ENCODE data around the gene PTGFR. TPM values are rescaled to one million over a fixed set of nuclear protein-coding genes. Genes with fewer than 3 reads are reported as not detected.

PTGFR gene, protein sequence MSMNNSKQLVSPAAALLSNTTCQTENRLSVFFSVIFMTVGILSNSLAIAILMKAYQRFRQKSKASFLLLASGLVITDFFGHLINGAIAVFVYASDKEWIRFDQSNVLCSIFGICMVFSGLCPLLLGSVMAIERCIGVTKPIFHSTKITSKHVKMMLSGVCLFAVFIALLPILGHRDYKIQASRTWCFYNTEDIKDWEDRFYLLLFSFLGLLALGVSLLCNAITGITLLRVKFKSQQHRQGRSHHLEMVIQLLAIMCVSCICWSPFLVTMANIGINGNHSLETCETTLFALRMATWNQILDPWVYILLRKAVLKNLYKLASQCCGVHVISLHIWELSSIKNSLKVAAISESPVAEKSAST
- total RNA-seq (not detected in 2 replicates), polyA plus RNA-seq (not detected in 2 replicates), polyA minus RNA-seq (not detected in 2 replicates)
- 0.68 TPM for total RNA-seq (2013)

DNA sequence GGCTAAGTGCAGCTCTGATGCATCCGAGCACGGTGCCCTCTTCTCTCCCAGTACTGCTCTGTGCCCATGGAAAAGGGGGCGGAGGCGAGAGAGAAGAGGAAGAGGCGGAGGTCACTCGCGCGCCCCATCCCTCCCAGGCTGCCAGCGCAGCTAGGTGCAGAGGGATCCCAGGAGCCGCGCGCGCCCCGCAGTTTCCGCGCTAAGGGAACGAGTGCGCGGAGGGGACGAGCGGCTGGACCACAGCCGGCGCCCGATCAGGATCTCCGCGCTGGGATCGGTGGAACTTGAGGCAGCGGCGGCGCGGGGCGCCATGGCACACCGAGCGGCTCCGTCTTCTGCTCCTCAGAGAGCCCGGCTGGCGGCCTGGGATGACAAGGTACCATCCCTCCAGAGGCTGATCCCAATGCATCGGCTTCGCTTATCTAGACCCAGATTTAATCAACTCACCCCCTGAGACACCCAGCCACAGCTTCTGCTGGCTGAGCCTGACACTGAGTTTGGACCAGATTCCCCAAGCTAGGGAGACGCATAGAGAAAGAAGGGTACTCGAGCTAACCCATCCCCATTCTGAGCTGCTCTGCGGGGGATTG, at the start of gene PTGFR:
TSS of gene PTGFR (plus strand) at position 114 of the 590 bp plus-strand sequence. CDS start 1,770 bp downstream, outside the sequence.
- Mint-ChIP-seq H3K4me3 (no peak within 1 kb of the TSS), H3K27ac (no peak within 1 kb of the TSS), H3K27me3 (peaks cover 14% of the 10 kb centered on the region), H3K9me3 (ENCODE audit: insufficient read depth) (peaks cover 7% of the 10 kb centered on the region), H3K4me1 (no peaks in the 10 kb centered on the region)
- Histone ChIP-seq H3K4me2 (replicated peaks; ENCODE audit: low read depth, low read length, poor library complexity, severe bottlenecking) (no peak within 1 kb of the TSS), H3K4me3 (ENCODE audit: control extremely low read depth in 1 of 5, extremely low read depth in 1 of 5, insufficient read depth in 1 of 5, low read depth in 2 of 5, low read length in 4 of 5) (no peak within 1 kb of the TSS), H3K36me3 (replicated peaks in 1 of 2; ENCODE audit: control extremely low read depth in 1 of 2, control insufficient read depth in 1 of 2, extremely low read depth in 1 of 2, insufficient read depth in 2 of 2, low read length in 1 of 2) (no peaks in the 10 kb centered on the region), H3K9me3 (ENCODE audit: control extremely low read depth in 1 of 3, control insufficient read depth in 2 of 3, insufficient read depth in 1 of 3, low read length in 2 of 3) (peaks cover 0 to 9% (median 0%) of the 10 kb centered on the region in 3 donors), H3K9ac (ENCODE audit: low read length) (no peak within 1 kb of the TSS), H3K27me3 (replicated peaks in 1 of 4; ENCODE audit: control extremely low read depth in 1 of 4, control insufficient read depth in 3 of 4, insufficient read depth in 4 of 4, low read length in 3 of 4) (peaks cover 0 to 7% (median 6%) of the 10 kb centered on the region in 4 experiments), H2AFZ (ENCODE audit: insufficient read depth, low read depth, low read length, poor library complexity, severe bottlenecking) (no peak within 1 kb of the TSS), H4K20me1 (ENCODE audit: control insufficient read depth, insufficient read depth, low read length, poor library complexity, severe bottlenecking) (no peaks in the 10 kb centered on the region), H3K79me2 (ENCODE audit: control insufficient read depth, insufficient read depth, low read length) (no peaks in the 10 kb centered on the region), H3K4me1 (ENCODE audit: control insufficient read depth in 2 of 2, insufficient read depth in 2 of 2, low read length in 2 of 2) (no peaks in the 10 kb centered on the region), H3K27ac (ENCODE audit: low read length in 2 of 2) (no peak within 1 kb of the TSS)
- TF ChIP-seq EZH2 (IDR thresholded peaks at IDR 0.05; ENCODE audit: borderline replicate concordance, insufficient read depth, low read depth, low read length, poor library complexity, severe bottlenecking) = no peak
- TF ChIP-seq, protein P1, sequence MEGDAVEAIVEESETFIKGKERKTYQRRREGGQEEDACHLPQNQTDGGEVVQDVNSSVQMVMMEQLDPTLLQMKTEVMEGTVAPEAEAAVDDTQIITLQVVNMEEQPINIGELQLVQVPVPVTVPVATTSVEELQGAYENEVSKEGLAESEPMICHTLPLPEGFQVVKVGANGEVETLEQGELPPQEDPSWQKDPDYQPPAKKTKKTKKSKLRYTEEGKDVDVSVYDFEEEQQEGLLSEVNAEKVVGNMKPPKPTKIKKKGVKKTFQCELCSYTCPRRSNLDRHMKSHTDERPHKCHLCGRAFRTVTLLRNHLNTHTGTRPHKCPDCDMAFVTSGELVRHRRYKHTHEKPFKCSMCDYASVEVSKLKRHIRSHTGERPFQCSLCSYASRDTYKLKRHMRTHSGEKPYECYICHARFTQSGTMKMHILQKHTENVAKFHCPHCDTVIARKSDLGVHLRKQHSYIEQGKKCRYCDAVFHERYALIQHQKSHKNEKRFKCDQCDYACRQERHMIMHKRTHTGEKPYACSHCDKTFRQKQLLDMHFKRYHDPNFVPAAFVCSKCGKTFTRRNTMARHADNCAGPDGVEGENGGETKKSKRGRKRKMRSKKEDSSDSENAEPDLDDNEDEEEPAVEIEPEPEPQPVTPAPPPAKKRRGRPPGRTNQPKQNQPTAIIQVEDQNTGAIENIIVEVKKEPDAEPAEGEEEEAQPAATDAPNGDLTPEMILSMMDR (IDR thresholded peaks at IDR 0.05) = no peak
- 13% methylated on average over 42 of the region's 42 CpGs for WGBS (ENCODE audit: insufficient coverage)
- intact Hi-C loops (cut with micrococcal nuclease) = no loop called here
- ChIA-PET POLR2A (no interaction called here), CTCF (no interaction called here)
- ATAC-seq (ENCODE audit: low read depth) (no peak), DNase-seq (no peak)

DNA sequence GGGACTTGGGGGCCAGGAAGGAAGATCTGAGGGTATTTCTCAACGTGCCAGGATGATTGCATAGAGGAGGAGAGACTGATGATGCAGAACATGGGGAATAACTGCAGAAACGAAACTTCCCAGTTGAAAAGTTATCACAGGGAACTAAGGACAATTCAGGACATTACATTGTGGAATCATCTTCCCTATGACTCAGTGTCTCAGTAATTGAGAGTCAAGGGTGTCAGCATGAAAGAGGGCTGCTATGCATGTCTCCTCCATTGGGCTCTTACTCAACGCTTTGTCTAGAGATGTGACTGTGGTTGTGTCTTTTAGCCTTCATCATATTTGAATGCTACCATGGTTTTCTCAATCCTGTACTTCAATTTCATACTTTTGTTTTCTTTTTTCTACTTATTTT, 48.9 kb upstream of the PTGFR start:
- Histone ChIP-seq H2AFZ (ENCODE audit: insufficient read depth, low read depth, low read length, poor library complexity, severe bottlenecking) (no peak overlapping the region), H3K4me1 (ENCODE audit: control insufficient read depth in 2 of 2, insufficient read depth in 2 of 2, low read length in 2 of 2) (no peaks in the 10 kb centered on the region), H3K27me3 (replicated peaks in 1 of 4; ENCODE audit: control extremely low read depth in 1 of 4, control insufficient read depth in 3 of 4, insufficient read depth in 4 of 4, low read length in 3 of 4) (no peaks in the 10 kb centered on the region), H3K9ac (ENCODE audit: low read length) (no peak overlapping the region), H3K79me2 (ENCODE audit: control insufficient read depth, insufficient read depth, low read length) (no peaks in the 10 kb centered on the region), H4K20me1 (ENCODE audit: control insufficient read depth, insufficient read depth, low read length, poor library complexity, severe bottlenecking) (no peaks in the 10 kb centered on the region), H3K27ac (ENCODE audit: low read length in 2 of 2) (no peak overlapping the region), H3K4me3 (ENCODE audit: control extremely low read depth in 1 of 5, extremely low read depth in 1 of 5, insufficient read depth in 1 of 5, low read depth in 2 of 5, low read length in 4 of 5) (no peak overlapping the region), H3K9me3 (ENCODE audit: control extremely low read depth in 1 of 3, control insufficient read depth in 2 of 3, insufficient read depth in 1 of 3, low read length in 2 of 3) (no peaks in the 10 kb centered on the region), H3K4me2 (replicated peaks; ENCODE audit: low read depth, low read length, poor library complexity, severe bottlenecking) (no peak overlapping the region), H3K36me3 (replicated peaks in 1 of 2; ENCODE audit: control extremely low read depth in 1 of 2, control insufficient read depth in 1 of 2, extremely low read depth in 1 of 2, insufficient read depth in 2 of 2, low read length in 1 of 2) (no peaks in the 10 kb centered on the region)
- no peak overlapping the region for H3K4me3 Mint-ChIP-seq
- ChIA-PET POLR2A (no interaction called here), CTCF (no interaction called here)
- no peaks in the 10 kb centered on the region for H3K27me3 Mint-ChIP-seq
- no peak for TF ChIP-seq EZH2 (IDR thresholded peaks at IDR 0.05; ENCODE audit: borderline replicate concordance, insufficient read depth, low read depth, low read length, poor library complexity, severe bottlenecking)
- TF ChIP-seq, protein P1 (IDR thresholded peaks at IDR 0.05) = no peak
- H3K27ac Mint-ChIP-seq = no peak overlapping the region
- H3K9me3 Mint-ChIP-seq (ENCODE audit: insufficient read depth) = no peaks in the 10 kb centered on the region
- no peaks in the 10 kb centered on the region for H3K4me1 Mint-ChIP-seq
- no peak for ATAC-seq (ENCODE audit: low read depth)
- no peak for DNase-seq
- intact Hi-C loops (cut with micrococcal nuclease) = no loop called here
- WGBS (ENCODE audit: insufficient coverage) = no CpG with 5 or more reads among the region's 3 CpGs

Measured in B cell (primary cell).